Endothelial cell of umbilical vein (primary cell): ENCODE results near the gene MYO1B. TPM values are rescaled to one million over a fixed set of nuclear protein-coding genes. Genes with fewer than 3 reads are reported as not detected.

ENCODE experiments used
- BruUV-seq: library from RNA; stranded (reverse); fragments of 400-500 nt; replicated peaks from 2 replicates; lab custom pipeline; 2021; lab: Mats Ljungman, UMichigan
- CTCF ChIA-PET: fragments of 300-600, 350-600 bp; sonication (Branson Sonifier 250); formaldehyde crosslinking; loops from one replicate; lab custom pipeline; 2021; ENCODE audit warnings: antibody characterized with exemption, inconsistent platforms; lab: Charles Lee
- POLR2A ChIA-PET: fragments of 300-600, 350-600 bp; sonication (Branson Sonifier 250); formaldehyde crosslinking; loops from one replicate; lab custom pipeline; 2021; ENCODE audit warnings: antibody characterized with exemption, inconsistent platforms; lab: Charles Lee
- DNase-seq: peaks from one replicate; pipeline ENCODE4 v3.0.0-alpha.2; 2011; ENCODE audit warnings: low read depth, low spot score
- FAIRE-seq: peaks from 2 replicates; lab custom pipeline; 2011; peaks lifted over from hg19 to GRCh38; lab: Jason Lieb, UNC
- H2AFZ ChIP-seq: 2 replicates; pipeline ENCODE4 v1.6.0; 2012; ENCODE audit warnings: low read depth, low read length, control low read depth, inconsistent platforms
- H3K27ac ChIP-seq: 2 replicates; pipeline ENCODE4 v1.5.1; 2011; ENCODE audit warnings: low read depth, mild to moderate bottlenecking, control low read depth, low read length, moderate library complexity; ENCODE audit not compliant: insufficient read depth
- H3K27me3 ChIP-seq, 2 experiments: 2 replicates each; pipeline versions ENCODE4 v1.6.0 to v1.6.1; 2011; ENCODE audit warnings: low read length in 2 of 2, mixed read lengths in 1 of 2; ENCODE audit not compliant: control insufficient read depth in 2 of 2, insufficient read depth in 2 of 2
- H3K36me3 ChIP-seq, 2 experiments: 2 replicates in 1 of 2; 3 replicates in 1 of 2; pipeline ENCODE4 v1.5.1; 2011; ENCODE audit warnings: low read length in 2 of 2, mild to moderate bottlenecking in 1 of 2, moderate library complexity in 1 of 2; ENCODE audit not compliant: control insufficient read depth in 2 of 2, insufficient read depth in 2 of 2; ENCODE audit errors: extremely low read depth in 1 of 2
- H3K4me1 ChIP-seq: 3 replicates; pipeline ENCODE4 v1.5.1; 2011; ENCODE audit warnings: mild to moderate bottlenecking, low read length; ENCODE audit not compliant: control insufficient read depth, insufficient read depth; ENCODE audit errors: extremely low read depth
- H3K4me2 ChIP-seq: 2 replicates; pipeline ENCODE4 v1.6.1; 2011; ENCODE audit warnings: low read length, control low read depth, mixed read lengths; ENCODE audit not compliant: insufficient read depth
- H3K4me3 ChIP-seq, 3 experiments: fragments of 200-600 bp in 1 of 3; sonication (generic), shearing (Covaris generic) in 1 of 3; replicated peaks in 1 of 3; 2 replicates each; pipeline ENCODE4 v1.5.1; 2011 to 2016; ENCODE audit warnings: control low read depth in 3 of 3, low read length in 3 of 3, mild to moderate bottlenecking in 2 of 3, inconsistent platforms in 1 of 3, low read depth in 1 of 3, moderate library complexity in 1 of 3; ENCODE audit not compliant: insufficient read depth in 1 of 3
- H3K79me2 ChIP-seq: 2 replicates; pipeline ENCODE4 v1.6.0; 2012; ENCODE audit warnings: low read length, inconsistent platforms; ENCODE audit not compliant: control insufficient read depth, insufficient read depth
- H3K9ac ChIP-seq: replicated peaks from 2 replicates; pipeline ENCODE3; 2011; ENCODE audit warnings: low read length, control low read depth; ENCODE audit not compliant: insufficient read depth; ENCODE audit errors: extremely low read depth
- H3K9me1 ChIP-seq: replicated peaks from 3 replicates; pipeline ENCODE4 v1.6.0; 2011; ENCODE audit warnings: mild to moderate bottlenecking, low read length; ENCODE audit not compliant: control insufficient read depth, insufficient read depth; ENCODE audit errors: extremely low read depth
- H3K9me3 ChIP-seq: replicated peaks from 2 replicates; pipeline ENCODE4 v1.5.1; 2012; ENCODE audit warnings: low read length, inconsistent platforms; ENCODE audit not compliant: control insufficient read depth, insufficient read depth
- H4K20me1 ChIP-seq: replicated peaks from 2 replicates; pipeline ENCODE3; 2011; ENCODE audit warnings: mild to moderate bottlenecking, low read length; ENCODE audit not compliant: control insufficient read depth, insufficient read depth; ENCODE audit errors: extremely low read depth
- EZH2 ChIP-seq: IDR thresholded peaks from 2 replicates; pipeline ENCODE4 v1.6.1; 2012; ENCODE audit warnings: borderline replicate concordance, low read depth, mild to moderate bottlenecking, moderate library complexity, low read length, inconsistent platforms; ENCODE audit not compliant: severe bottlenecking
- FOS ChIP-seq: IDR thresholded peaks from 2 replicates; pipeline ENCODE4 v1.6.1; 2011; ENCODE audit warnings: mild to moderate bottlenecking, low read length, moderate library complexity, borderline replicate concordance; ENCODE audit not compliant: insufficient read depth
- GATA2 ChIP-seq: IDR thresholded peaks from 2 replicates; pipeline ENCODE4 v1.7.0; 2011; ENCODE audit warnings: low read depth, mild to moderate bottlenecking, moderate library complexity, mixed read lengths, low read length; ENCODE audit not compliant: insufficient read length, insufficient read depth
- JUN ChIP-seq: IDR thresholded peaks from 2 replicates; pipeline ENCODE4 v1.6.1; 2011; ENCODE audit warnings: borderline replicate concordance, low read depth; ENCODE audit not compliant: insufficient read length, insufficient read depth
- MYC ChIP-seq: IDR thresholded peaks from one replicate; pipeline ENCODE4 v1.6.1; 2011; ENCODE audit warnings: mild to moderate bottlenecking, low read depth, low read length
- POLR2A ChIP-seq: IDR thresholded peaks from 2 replicates; pipeline ENCODE4 v1.6.1; 2012; ENCODE audit warnings: low read depth, mild to moderate bottlenecking, control low read depth, low read length
- POLR2AphosphoS5 ChIP-seq: IDR thresholded peaks from 2 replicates; pipeline ENCODE4 v1.6.1; 2012; ENCODE audit warnings: low read depth, mild to moderate bottlenecking, control low read depth, low read length, moderate library complexity; ENCODE audit not compliant: insufficient read depth
- dilution Hi-C: fragments of 300-500 bp; cut with MboI; formaldehyde crosslinking; loops from one replicate; pipeline ENCODE4 v1.15.0; 2019; ENCODE audit warnings: low sequenced_read_pairs; ENCODE audit not compliant: extremely low pct_ligation_motif_present
- intact Hi-C: fragments of 100-400 bp; cut with micrococcal nuclease; formaldehyde crosslinking; loops from one replicate; pipeline ENCODE4 v1.10.0; 2022
- polyA plus RNA-seq, 4 experiments: library from polyadenylated mRNA; depleted of rRNA in 3 of 4; stranded (reverse) in 3 of 4; unstranded in 1 of 4; fragments of >200 nt; gene quantifications; 2 replicates each; pipeline versions ENCODE4 v1.2.1 to v1.2.3, GENCODE V29; 2011 to 2012; ENCODE audit warnings: missing spikeins in 1 of 4
- total RNA-seq: library from RNA; stranded (reverse); gene quantifications from 2 replicates; pipeline ENCODE4 v1.2.3, GENCODE V29; 2021
- TF ChIP-seq, protein P1 (sequence below), 2 donors: IDR thresholded peaks; 1 replicate in 1 of 2; 2 replicates in 1 of 2; pipeline ENCODE4 v1.5.1; 2011; ENCODE audit warnings: low read length in 2 of 2, mild to moderate bottlenecking in 2 of 2, moderate library complexity in 2 of 2, control low read depth in 1 of 2, inconsistent platforms in 1 of 2, low read depth in 1 of 2; ENCODE audit not compliant: insufficient read depth in 1 of 2; ENCODE audit errors: extremely low read depth in 1 of 2
- TF ChIP-seq, protein P2 (sequence below): IDR thresholded peaks from 2 replicates; pipeline ENCODE4 v1.6.1; 2011; ENCODE audit not compliant: insufficient read depth, insufficient read length

MYO1B gene
- total and polyA plus RNA-seq, 2 donors (not counting 3 experiments of a cell fraction or from before 2014, with no cell fraction given), result 8.7 to 51.1 TPM

DNA sequence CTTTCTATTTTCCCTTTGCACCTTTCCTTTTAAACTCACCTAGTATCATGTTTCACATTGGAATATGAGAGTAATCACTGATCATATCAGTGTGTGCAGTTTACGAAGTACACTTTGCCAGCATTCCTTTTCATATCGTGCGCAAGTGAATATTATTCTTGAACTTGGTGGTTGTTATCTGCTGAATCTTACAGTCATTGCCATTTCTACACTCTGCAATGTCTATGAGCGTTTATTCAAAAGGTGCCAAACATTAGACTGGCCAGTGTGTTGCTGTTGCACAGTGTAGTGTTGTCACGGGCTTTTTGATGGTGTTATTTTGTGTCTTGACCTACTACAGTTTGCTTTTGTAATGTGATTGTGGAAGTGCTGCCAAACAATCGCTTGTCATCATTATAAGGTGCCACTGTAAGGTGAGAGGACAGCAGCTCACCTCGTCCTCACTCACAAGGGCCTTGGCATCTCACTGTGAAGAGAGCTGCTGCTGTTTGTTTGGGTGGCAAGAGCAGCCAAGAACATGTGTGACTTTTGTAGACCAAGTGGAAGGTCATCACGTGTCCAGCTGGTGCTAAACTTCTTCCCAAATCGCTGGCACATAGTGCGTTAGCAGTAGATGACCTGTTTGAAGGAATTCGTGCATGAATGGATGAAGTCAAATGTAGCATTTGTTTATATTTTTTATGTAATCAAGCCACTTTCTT lies 113.3 kb downstream of the MYO1B start:
- ChIA-PET CTCF (interaction anchor here (1.5 kb wide), 1 partner anchor 140 kb away, joined by 3 read pairs; no protein-coding TSS in a partner anchor), POLR2A (no interaction called here)
- no peaks in the 10 kb centered on the region for H4K20me1 ChIP-seq
- FAIRE-seq, result no peak
- no peaks in the 10 kb centered on the region for H3K4me1 ChIP-seq
- no peak overlapping the region for H3K27ac ChIP-seq
- H2AFZ ChIP-seq, result no peak overlapping the region
- dilution Hi-C loops, result no loop called here
- intact Hi-C loops, result no loop called here
- H3K27me3 ChIP-seq, result no peaks in the 10 kb centered on the region
- no peak overlapping the region for H3K4me3 ChIP-seq
- H3K9ac ChIP-seq, result no peak overlapping the region
- H3K36me3 ChIP-seq, result no peaks in the 10 kb centered on the region
- DNase-seq, result no peak
- H3K4me2 ChIP-seq, result no peak overlapping the region
- H3K9me3 ChIP-seq, result no peaks in the 10 kb centered on the region
- H3K9me1 ChIP-seq, result no peaks in the 10 kb centered on the region
- no peaks in the 10 kb centered on the region for H3K79me2 ChIP-seq
- no TSS peak for BruUV-seq
- TF ChIP-seq, protein P1, sequence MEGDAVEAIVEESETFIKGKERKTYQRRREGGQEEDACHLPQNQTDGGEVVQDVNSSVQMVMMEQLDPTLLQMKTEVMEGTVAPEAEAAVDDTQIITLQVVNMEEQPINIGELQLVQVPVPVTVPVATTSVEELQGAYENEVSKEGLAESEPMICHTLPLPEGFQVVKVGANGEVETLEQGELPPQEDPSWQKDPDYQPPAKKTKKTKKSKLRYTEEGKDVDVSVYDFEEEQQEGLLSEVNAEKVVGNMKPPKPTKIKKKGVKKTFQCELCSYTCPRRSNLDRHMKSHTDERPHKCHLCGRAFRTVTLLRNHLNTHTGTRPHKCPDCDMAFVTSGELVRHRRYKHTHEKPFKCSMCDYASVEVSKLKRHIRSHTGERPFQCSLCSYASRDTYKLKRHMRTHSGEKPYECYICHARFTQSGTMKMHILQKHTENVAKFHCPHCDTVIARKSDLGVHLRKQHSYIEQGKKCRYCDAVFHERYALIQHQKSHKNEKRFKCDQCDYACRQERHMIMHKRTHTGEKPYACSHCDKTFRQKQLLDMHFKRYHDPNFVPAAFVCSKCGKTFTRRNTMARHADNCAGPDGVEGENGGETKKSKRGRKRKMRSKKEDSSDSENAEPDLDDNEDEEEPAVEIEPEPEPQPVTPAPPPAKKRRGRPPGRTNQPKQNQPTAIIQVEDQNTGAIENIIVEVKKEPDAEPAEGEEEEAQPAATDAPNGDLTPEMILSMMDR (IDR thresholded peaks at IDR 0.05; ENCODE audit: extremely low read depth in 1 of 2, insufficient read depth in 1 of 2, low read depth in 1 of 2, low read length in 2 of 2), result no peak
- TF ChIP-seq, protein P2, sequence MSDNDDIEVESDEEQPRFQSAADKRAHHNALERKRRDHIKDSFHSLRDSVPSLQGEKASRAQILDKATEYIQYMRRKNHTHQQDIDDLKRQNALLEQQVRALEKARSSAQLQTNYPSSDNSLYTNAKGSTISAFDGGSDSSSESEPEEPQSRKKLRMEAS, result no peak
- TF ChIP-seq POLR2A, result no peak
- no peak for TF ChIP-seq GATA2
- no peak for TF ChIP-seq JUN
- TF ChIP-seq FOS, result no peak
- TF ChIP-seq POLR2AphosphoS5, result no peak
- TF ChIP-seq EZH2, result no peak
- no peak for TF ChIP-seq MYC
